Measurements from ENCODE around the gene GGCT.
"Not testable (repeated sequence)": the region's sequence is repeated elsewhere in the genome, so short reads cannot be mapped to it uniquely, and the experiment has no call there.

GGCT gene

GRCh38 chr7:30545791-30546555, 41.3 kb upstream of the GGCT start:
- Histone ChIP-seq H3K27ac (replicated peaks) (no peak overlapping the region), H3K4me3 (replicated peaks; ENCODE audit: insufficient read depth, low read length) (no peak overlapping the region), H3K27me3 (ENCODE audit: insufficient read depth, poor library complexity, severe bottlenecking) (no peaks in the 10 kb centered on the region)
- DNase-seq (ENCODE audit: low read depth in 1 of 2, low spot score in 1 of 2) = no peak
- TF ChIP-seq SPI1 (IDR thresholded peaks at IDR 0.05; ENCODE audit: borderline replicate concordance, low read depth) = no peak
- TF ChIP-seq REST (IDR thresholded peaks at IDR 0.05; ENCODE audit: insufficient replicate concordance, low read depth) = no peak
- TF ChIP-seq POLR2AphosphoS5 (IDR thresholded peaks at IDR 0.05; ENCODE audit: low read depth) = no peak
- TF ChIP-seq GABPA (IDR thresholded peaks at IDR 0.05; ENCODE audit: low read depth) = no peak
- no peak for TF ChIP-seq CTCF (IDR thresholded peaks at IDR 0.05; ENCODE audit: insufficient read depth, low read length)

GRCh38 chr7:30543813-30544525, 39.3 kb upstream of the GGCT start:
- Histone ChIP-seq H3K27ac (replicated peaks) (no peak overlapping the region), H3K4me3 (replicated peaks; ENCODE audit: insufficient read depth, low read length) (no peak overlapping the region), H3K27me3 (ENCODE audit: insufficient read depth, poor library complexity, severe bottlenecking) (no peaks in the 10 kb centered on the region)
- no peak for DNase-seq (ENCODE audit: low read depth in 1 of 2, low spot score in 1 of 2)
- no peak for TF ChIP-seq REST (IDR thresholded peaks at IDR 0.05; ENCODE audit: insufficient replicate concordance, low read depth)
- no peak for TF ChIP-seq SPI1 (IDR thresholded peaks at IDR 0.05; ENCODE audit: borderline replicate concordance, low read depth)
- TF ChIP-seq CTCF (IDR thresholded peaks at IDR 0.05; ENCODE audit: insufficient read depth, low read length) = no peak
- TF ChIP-seq POLR2AphosphoS5 (IDR thresholded peaks at IDR 0.05; ENCODE audit: low read depth) = no peak
- TF ChIP-seq GABPA (IDR thresholded peaks at IDR 0.05; ENCODE audit: low read depth) = no peak

- not testable (repeated sequence) for H3K4me3 ChIP-seq (replicated peaks; ENCODE audit: insufficient read depth, low read length); DNase-seq (ENCODE audit: low read depth in 1 of 2, low spot score in 1 of 2); H3K27ac ChIP-seq (replicated peaks); H3K27me3 ChIP-seq (ENCODE audit: insufficient read depth, poor library complexity, severe bottlenecking)
These were observed 38.5 kb upstream of the GGCT start for GRCh38 chr7:30543115-30543514.

GRCh38 chr7:30533886-30534285, 29.3 kb upstream of the GGCT start:
- no peak overlapping the region for H3K4me3 ChIP-seq (replicated peaks; ENCODE audit: insufficient read depth, low read length)
- DNase-seq (ENCODE audit: low read depth in 1 of 2, low spot score in 1 of 2) = no peak
- no peak overlapping the region for H3K27ac ChIP-seq (replicated peaks)
- no peak for TF ChIP-seq GABPA (IDR thresholded peaks at IDR 0.05; ENCODE audit: low read depth)
- TF ChIP-seq SPI1 (IDR thresholded peaks at IDR 0.05; ENCODE audit: borderline replicate concordance, low read depth) = no peak
- TF ChIP-seq CTCF (IDR thresholded peaks at IDR 0.05; ENCODE audit: insufficient read depth, low read length) = no peak
- no peak for TF ChIP-seq REST (IDR thresholded peaks at IDR 0.05; ENCODE audit: insufficient replicate concordance, low read depth)
- TF ChIP-seq POLR2AphosphoS5 (IDR thresholded peaks at IDR 0.05; ENCODE audit: low read depth) = no peak
- no peaks in the 10 kb centered on the region for H3K27me3 ChIP-seq (ENCODE audit: insufficient read depth, poor library complexity, severe bottlenecking)

Measured in HL-60 (cell line).